Mucosa of descending colon (tissue), 3 donors: ENCODE data around the gene GNB1. TPM values are rescaled to one million over a fixed set of nuclear protein-coding genes. Genes with fewer than 3 reads are reported as not detected.
A peak's percentile ranks its signal among the peaks of the same experiment; 100 is the strongest.

Experiments used
- ATAC-seq: fragments of 200-7000 bp; cut with Tn5 transposase; one replicate; pipeline ENCODE4 v1.9.1; 2020; ENCODE audit warnings: mild to moderate bottlenecking, moderate library complexity
- DNase-seq, 3 donors: peaks; one replicate each; pipeline ENCODE4 v3.0.0-alpha.2; 2020
- H3K36me3 ChIP-seq: fragments of 200-600 bp; one replicate; pipeline ENCODE4 v1.8.0; 2021; ENCODE audit warnings: low read depth, mild to moderate bottlenecking
- H3K4me1 ChIP-seq: fragments of 200-600 bp; one replicate; pipeline ENCODE4 v1.8.0; 2021; ENCODE audit warnings: low read depth, mild to moderate bottlenecking
- H3K4me3 ChIP-seq: fragments of 200-600 bp; one replicate; pipeline ENCODE4 v1.8.0; 2021; ENCODE audit warnings: mild to moderate bottlenecking
- H3K9me3 ChIP-seq: fragments of 200-600 bp; one replicate; pipeline ENCODE4 v1.8.0; 2021; ENCODE audit warnings: mild to moderate bottlenecking
- intact Hi-C, 2 donors: fragments of 100-400 bp; cut with DNase I in 1 of 2; cut with micrococcal nuclease in 1 of 2; formaldehyde crosslinking; loops; one replicate each; pipeline versions ENCODE4 v1.11.0 to v1.11.1; 2022; cut with DNase I, micrococcal nuclease
- total RNA-seq, 3 donors: library from RNA; stranded (reverse); fragmentation: NEBNext Ultra II Directional in 2 of 3; extraction: Animal tissue kit (Norgen Biotek cat#: 25700) in 2 of 3; gene quantifications; one replicate each; pipeline versions ENCODE4 v1.2.1 to v1.2.4, GENCODE V29; 2021 to 2023
- TF ChIP-seq, protein P1 (sequence below): fragments of 200-600 bp; IDR thresholded peaks from one replicate; pipeline ENCODE4 v1.8.0; 2022; ENCODE audit warnings: antibody characterized with exemption, mild to moderate bottlenecking
- donor health status: DM: no; HTN: no; CAD: no; lungs with moderate emphysema.
- donor health status: DM: no; HTN: no; CAD: no.
- donor health status: DM: no; HTN: yes; CAD: no.

The GNB1 gene
- total RNA-seq, 3 donors from 2014 or later, result 314 to 329 (median 318) TPM

GRCh38 chr1:1839311-1839965, 51.4 kb downstream of the GNB1 start:
- intact Hi-C loops, result no loop called here
- H3K4me3 ChIP-seq, result no peak overlapping the region
- H3K9me3 ChIP-seq, result no peaks in the 10 kb centered on the region
- TF ChIP-seq, protein P1, sequence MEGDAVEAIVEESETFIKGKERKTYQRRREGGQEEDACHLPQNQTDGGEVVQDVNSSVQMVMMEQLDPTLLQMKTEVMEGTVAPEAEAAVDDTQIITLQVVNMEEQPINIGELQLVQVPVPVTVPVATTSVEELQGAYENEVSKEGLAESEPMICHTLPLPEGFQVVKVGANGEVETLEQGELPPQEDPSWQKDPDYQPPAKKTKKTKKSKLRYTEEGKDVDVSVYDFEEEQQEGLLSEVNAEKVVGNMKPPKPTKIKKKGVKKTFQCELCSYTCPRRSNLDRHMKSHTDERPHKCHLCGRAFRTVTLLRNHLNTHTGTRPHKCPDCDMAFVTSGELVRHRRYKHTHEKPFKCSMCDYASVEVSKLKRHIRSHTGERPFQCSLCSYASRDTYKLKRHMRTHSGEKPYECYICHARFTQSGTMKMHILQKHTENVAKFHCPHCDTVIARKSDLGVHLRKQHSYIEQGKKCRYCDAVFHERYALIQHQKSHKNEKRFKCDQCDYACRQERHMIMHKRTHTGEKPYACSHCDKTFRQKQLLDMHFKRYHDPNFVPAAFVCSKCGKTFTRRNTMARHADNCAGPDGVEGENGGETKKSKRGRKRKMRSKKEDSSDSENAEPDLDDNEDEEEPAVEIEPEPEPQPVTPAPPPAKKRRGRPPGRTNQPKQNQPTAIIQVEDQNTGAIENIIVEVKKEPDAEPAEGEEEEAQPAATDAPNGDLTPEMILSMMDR, result no peak
- H3K36me3 ChIP-seq, result no peaks in the 10 kb centered on the region
- peaks cover 19% of the 10 kb centered on the region for H3K4me1 ChIP-seq
- DNase-seq (no peak), ATAC-seq (no peak)

GRCh38 chr1:1836119-1836518, 54.8 kb downstream of the GNB1 start:
- TF ChIP-seq, protein P1, result no peak
- intact Hi-C loops, result no loop called here
- no peak overlapping the region for H3K4me3 ChIP-seq
- no peaks in the 10 kb centered on the region for H3K4me1 ChIP-seq
- ATAC-seq, result no peak
- no peaks in the 10 kb centered on the region for H3K9me3 ChIP-seq
- DNase-seq, result no peak
- no peaks in the 10 kb centered on the region for H3K36me3 ChIP-seq

DNA sequence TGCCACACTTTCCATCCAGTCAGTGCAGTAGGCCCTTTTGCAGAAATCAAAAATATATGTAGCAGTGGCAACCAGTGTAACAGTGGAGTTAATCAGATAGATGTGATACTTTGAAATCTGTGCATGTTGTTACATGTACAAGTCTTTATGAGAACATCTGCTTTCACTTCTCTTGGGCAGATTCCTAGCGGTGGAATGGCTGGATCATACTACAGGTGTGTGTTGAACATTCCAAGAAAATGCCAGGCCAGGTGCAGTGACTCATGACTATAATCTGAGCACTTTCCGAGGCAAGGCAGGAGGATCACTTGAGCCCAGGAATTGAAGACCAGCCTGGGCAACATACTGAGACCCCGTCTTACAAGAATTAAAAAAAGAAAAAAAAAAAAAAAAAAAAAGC, 55.3 kb downstream of the GNB1 start:
- TF ChIP-seq, protein P1, result no peak
- DNase-seq (no peak), ATAC-seq (peak; percentile 37)
- no peak overlapping the region for H3K4me3 ChIP-seq
- no peaks in the 10 kb centered on the region for H3K36me3 ChIP-seq
- H3K9me3 ChIP-seq, result no peaks in the 10 kb centered on the region
- no peaks in the 10 kb centered on the region for H3K4me1 ChIP-seq
- intact Hi-C loops, result no loop called here

- Histone ChIP-seq H3K4me1 (no peaks in the 10 kb centered on the region), H3K36me3 (no peaks in the 10 kb centered on the region), H3K9me3 (no peaks in the 10 kb centered on the region), H3K4me3 (no peak overlapping the region)
- TF ChIP-seq, protein P1, result no peak
- ATAC-seq (peak; percentile 71), DNase-seq (no peak)
- intact Hi-C loops, result no loop called here
These were observed 57.0 kb downstream of the GNB1 start for GRCh38 chr1:1833916-1834325.

- DNase-seq (no peak), ATAC-seq (peak; percentile 56)
- Histone ChIP-seq H3K4me1 (no peaks in the 10 kb centered on the region), H3K9me3 (no peaks in the 10 kb centered on the region), H3K4me3 (no peak overlapping the region), H3K36me3 (no peaks in the 10 kb centered on the region)
- TF ChIP-seq, protein P1, result no peak
- intact Hi-C loops, result no loop called here
These were observed 57.4 kb downstream of the GNB1 start for GRCh38 chr1:1833456-1833855.

- no peak for DNase-seq
These were observed 58.1 kb downstream of the GNB1 start for GRCh38 chr1:1832820-1833219.

More at GRCh38 chr1:1832820-1833219, 58.1 kb downstream of the GNB1 start:
- no peaks in the 10 kb centered on the region for H3K4me1 ChIP-seq
- ATAC-seq, result no peak
- H3K36me3 ChIP-seq, result no peaks in the 10 kb centered on the region
- no peaks in the 10 kb centered on the region for H3K9me3 ChIP-seq
- no peak overlapping the region for H3K4me3 ChIP-seq
- intact Hi-C loops, result no loop called here
- TF ChIP-seq, protein P1, result no peak
